IPS-11a (cell line): Measurements from ENCODE around the gene OR51V1.

ENCODE experiments used
- H3K4me3 ChIP-seq: one replicate; pipeline ENCODE4 v1.5.1; 2013; ENCODE audit warnings: low read depth, low read length, control low read depth

OR51V1 gene

DNA sequence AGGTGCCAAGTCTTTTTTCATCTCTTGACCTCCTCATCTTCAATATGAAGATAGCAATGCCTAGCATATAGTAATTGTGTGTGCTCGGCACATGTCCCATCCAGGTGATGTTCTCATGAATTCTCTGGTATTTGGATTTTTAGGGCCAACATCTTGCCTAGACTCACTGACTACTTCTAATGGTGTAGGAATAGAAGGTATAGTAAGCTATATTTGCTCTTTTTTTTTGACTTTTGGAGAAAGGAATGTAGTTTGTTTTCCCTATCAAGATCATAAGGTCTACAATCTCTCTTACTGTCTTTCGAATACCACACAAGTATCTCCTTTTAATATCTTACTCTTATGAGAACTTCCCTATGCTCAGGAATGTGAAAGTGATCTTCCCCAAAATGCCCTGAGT lies 30.6 kb upstream of the OR51V1 start:
- no peak overlapping the region for H3K4me3 ChIP-seq

DNA sequence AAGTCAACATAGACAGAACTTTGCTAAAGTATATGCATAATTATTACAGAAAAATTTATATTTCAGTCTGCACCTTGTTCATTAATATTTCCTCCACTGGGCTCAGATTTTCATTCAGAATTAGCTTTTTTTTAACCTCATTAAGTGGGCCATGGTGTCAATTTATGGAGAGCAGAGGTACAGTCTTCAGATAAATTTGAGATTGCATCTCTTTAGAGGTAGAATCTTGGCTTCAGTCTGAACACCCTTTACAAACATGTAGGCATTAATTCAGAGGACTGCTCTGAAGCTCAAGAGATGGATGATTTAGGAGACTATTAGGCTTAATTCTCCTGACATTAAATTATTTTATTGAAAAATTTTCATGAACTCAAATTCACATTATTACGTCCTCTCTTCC lies 29.8 kb upstream of the OR51V1 start:
- no peak overlapping the region for H3K4me3 ChIP-seq

DNA sequence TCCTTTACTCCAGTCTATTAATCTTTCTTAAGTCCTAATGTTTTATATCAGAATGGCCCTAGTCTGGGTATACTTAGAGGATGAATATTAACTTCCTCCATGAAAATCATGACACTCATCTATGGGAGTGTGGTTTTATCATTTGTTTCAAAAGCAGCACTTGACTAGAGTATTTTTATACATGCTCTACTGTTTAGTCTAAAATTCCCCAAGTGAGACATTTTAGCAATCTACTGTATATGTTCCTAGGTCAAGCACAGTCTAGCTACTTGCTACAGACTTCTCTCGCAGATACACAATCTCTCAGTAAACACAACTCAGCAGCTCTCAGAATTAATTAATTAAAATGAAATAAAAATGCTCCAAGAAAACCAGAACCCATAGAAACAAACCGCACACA lies 29.3 kb upstream of the OR51V1 start:
- H3K4me3 ChIP-seq: no peak overlapping the region

DNA sequence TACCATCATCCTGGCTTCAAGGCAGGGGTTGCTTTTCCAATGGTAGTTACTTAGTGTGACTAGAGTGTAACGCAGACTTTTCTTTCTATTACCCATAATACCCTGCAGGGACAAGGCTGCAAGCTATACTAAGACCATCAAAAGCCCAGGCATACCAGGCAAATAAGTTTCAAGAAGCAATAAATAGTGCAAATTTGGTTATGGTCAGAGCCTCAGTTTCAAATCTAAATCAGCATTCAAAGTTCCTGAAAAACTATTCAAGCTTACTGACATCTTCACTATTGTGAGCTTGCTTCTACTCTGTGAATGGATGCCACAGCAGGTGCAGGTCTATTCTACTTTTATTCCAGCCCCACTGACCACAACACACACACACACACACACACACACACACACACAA lies 28.9 kb upstream of the OR51V1 start:
- no peak overlapping the region for H3K4me3 ChIP-seq

DNA sequence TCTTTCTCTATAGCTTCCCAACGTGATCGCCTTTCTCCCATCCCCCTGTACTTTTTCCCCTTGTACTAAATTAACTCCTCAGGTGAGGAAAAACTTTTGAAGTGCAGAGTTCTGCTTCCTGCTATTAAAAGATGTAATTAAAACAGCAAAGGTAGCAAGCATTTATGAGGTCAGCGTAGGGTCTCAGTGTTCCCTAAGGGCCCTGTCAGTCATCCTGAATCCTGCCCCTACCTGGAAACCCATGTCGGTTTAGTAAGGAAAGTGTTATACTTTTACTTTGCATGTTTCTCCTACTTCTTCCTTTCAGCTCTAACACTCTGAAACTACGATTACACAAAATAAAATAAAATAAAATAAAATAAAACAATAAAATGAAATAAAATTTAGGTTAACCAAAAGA lies 27.6 kb upstream of the OR51V1 start:
- no peak overlapping the region for H3K4me3 ChIP-seq

DNA sequence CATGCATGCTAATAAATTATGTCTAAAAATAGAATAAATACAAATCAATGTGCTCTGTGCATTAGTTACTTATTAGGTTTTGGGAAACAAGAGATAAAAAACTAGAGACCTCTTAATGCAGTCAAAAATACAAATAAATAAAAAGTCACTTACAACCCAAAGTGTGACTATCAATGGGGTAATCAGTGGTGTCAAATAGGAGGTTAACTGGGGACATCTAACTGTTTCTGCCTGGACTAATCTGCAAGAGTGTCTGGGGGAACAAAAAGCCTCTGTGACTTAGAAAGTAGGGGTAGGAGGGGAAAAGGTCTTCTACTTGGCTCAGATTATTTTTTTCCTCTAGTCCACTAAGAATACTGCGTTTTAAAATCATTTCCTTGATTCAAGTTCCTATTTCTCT lies 27.2 kb upstream of the OR51V1 start:
- H3K4me3 ChIP-seq: no peak overlapping the region

DNA sequence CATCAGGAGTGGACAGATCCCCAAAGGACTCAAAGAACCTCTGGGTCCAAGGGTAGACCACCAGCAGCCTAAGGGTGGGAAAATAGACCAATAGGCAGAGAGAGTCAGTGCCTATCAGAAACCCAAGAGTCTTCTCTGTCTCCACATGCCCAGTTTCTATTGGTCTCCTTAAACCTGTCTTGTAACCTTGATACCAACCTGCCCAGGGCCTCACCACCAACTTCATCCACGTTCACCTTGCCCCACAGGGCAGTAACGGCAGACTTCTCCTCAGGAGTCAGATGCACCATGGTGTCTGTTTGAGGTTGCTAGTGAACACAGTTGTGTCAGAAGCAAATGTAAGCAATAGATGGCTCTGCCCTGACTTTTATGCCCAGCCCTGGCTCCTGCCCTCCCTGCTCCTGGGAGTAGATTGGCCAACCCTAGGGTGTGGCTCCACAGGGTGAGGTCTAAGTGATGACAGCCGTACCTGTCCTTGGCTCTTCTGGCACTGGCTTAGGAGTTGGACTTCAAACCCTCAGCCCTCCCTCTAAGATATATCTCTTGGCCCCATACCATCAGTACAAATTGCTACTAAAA lies 26.3 kb upstream of the OR51V1 start, which contains the start of gene HBB:
Gene HBB (minus strand): TSS at position 340 of the 579 bp plus-strand sequence. CDS start 50 bp downstream, at position 290.
- no peak within 1 kb of the TSS for H3K4me3 ChIP-seq

DNA sequence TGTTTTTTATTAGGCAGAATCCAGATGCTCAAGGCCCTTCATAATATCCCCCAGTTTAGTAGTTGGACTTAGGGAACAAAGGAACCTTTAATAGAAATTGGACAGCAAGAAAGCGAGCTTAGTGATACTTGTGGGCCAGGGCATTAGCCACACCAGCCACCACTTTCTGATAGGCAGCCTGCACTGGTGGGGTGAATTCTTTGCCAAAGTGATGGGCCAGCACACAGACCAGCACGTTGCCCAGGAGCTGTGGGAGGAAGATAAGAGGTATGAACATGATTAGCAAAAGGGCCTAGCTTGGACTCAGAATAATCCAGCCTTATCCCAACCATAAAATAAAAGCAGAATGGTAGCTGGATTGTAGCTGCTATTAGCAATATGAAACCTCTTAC lies 25.0 kb upstream of the OR51V1 start:
- H3K4me3 ChIP-seq: no peak overlapping the region

DNA sequence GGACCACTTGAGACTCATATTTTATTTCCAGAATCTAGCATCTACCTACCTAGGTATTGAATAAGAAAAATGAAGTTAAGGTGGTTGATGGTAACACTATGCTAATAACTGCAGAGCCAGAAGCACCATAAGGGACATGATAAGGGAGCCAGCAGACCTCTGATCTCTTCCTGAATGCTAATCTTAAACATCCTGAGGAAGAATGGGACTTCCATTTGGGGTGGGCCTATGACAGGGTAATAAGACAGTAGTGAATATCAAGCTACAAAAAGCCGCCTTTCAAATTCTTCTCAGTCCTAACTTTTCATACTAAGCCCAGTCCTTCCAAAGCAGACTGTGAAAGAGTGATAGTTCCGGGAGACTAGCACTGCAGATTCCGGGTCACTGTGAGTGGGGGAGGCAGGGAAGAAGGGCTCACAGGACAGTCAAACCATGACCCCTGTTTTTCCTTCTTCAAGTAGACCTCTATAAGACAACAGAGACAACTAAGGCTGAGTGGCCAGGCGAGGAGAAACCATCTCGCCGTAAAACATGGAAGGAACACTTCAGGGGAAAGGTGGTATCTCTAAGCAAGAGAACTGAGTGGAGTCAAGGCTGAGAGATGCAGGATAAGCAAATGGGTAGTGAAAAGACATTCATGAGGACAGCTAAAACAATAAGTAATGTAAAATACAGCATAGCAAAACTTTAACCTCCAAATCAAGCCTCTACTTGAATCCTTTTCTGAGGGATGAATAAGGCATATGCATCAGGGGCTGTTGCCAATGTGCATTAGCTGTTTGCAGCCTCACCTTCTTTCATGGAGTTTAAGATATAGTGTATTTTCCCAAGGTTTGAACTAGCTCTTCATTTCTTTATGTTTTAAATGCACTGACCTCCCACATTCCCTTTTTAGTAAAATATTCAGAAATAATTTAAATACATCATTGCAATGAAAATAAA lies 24.3 kb upstream of the OR51V1 start:
- no peak overlapping the region for H3K4me3 ChIP-seq

DNA sequence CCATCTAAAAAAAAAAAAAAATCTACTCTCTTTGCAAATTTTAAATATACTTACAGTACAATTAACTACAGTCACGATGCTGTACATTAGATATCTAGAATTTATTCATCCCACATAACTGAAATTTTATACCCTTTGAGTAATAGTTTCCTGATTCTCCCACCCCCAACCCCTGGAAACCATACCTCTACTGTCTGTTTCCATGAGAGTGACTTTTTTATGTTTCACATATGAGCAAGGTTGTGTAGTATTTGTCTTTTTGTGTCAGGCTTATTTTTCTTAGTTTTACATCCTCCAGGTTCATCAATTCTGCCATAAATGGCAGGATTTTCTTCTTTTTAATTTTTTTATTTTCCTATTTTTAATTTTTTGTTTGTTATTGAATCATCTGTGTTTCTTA lies 23.2 kb upstream of the OR51V1 start:
- H3K4me3 ChIP-seq: no peak overlapping the region

DNA sequence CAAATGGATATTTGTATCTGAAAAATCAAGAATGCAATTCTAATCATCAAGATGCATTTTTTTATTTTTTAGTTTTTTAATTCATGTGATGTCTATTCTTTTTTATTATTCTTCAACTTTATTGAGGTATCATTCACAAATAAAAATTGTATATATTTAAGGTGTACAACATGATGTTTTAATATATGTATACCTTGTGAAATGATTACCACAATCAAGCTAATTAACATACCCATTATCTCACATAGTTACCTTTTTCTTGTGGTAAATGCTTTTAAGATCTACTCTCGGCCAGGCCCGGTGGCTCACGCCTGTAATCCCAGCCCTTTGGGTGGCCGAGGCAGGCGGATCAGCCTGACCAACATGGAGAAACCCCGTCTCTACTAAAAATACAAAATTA lies 22.7 kb upstream of the OR51V1 start:
- H3K4me3 ChIP-seq: no peak overlapping the region

DNA sequence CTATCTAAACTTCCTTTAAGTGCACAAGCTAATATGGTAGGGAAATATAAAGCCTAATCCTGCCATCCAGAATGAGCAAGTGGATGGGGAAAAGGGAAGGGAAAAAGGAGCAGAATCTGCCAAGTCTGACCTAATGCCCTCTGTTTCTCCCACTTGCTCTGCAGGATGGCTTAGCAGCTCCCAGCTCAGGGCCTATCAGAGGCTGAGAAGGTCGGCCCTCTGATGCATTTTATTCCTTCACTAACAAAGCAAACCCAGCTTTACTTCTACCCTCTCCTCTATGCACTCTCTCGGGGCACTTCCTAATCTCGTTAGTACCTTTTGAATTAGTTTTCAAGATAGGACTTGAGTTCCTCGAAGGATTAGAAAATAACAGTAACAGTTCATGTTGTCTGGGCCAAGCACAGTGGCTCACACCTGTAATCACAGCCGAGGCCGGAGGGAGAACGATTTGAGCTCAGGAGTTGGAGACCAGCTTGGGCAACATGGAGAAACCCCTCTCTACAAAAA lies 9.9 kb upstream of the OR51V1 start:
- H3K4me3 ChIP-seq: no peak overlapping the region

DNA sequence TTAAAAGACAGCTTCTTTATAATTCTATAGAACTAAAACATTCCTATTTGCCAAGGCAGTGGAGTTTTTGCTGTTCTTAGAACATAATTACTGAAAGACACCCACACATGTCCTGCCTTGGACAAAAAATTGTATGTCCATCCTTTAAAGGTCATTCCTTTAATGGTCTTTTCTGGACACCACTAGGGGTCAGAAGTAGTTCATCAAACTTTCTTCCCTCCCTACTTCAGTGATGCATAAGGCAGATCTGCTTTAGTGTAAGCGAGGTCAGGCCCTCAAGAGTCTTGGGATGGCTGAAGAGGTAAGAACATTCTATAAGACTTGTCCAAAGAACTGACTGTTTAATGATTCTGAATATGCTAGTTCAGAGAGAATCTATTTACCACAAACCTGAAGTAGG lies 4.3 kb upstream of the OR51V1 start:
- no peak overlapping the region for H3K4me3 ChIP-seq

DNA sequence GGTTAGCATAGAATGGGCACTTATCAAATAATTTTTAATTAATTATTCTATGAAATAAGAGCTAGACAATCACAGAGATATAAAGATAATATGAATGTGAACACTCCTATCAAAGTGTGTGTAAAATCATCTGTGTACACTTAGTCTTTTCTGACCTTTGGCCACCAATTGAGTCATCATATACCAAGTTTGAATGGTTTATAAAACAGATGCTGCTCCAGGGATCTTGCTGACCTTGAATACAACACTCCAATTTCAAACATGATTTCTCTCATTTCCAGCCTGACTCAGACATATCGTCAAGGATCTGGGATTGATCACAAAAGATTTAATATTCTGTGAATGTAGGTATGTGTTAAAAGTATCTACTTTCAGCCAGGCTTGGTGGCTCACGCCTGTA lies 2.9 kb upstream of the OR51V1 start:
- H3K4me3 ChIP-seq: no peak overlapping the region

DNA sequence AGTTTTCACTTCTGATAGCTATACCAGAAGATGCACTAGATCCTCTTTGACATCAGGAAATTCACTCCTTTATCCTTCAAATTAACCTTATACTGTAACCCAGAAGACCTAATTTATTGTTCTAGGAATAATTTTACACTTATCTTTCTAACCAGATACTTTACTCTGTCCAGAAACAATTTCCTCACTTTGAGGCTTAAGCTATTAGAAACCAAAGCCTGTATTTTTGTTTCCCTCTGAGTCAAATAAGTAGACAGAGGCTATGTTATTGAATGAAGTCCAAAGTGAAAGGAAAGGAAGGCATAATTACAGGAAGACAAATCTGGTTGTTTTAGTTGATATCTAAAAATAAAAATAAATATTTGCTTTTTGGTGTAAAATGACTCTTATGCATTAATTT lies 2.2 kb downstream of the OR51V1 start:
- H3K4me3 ChIP-seq: no peak overlapping the region

DNA sequence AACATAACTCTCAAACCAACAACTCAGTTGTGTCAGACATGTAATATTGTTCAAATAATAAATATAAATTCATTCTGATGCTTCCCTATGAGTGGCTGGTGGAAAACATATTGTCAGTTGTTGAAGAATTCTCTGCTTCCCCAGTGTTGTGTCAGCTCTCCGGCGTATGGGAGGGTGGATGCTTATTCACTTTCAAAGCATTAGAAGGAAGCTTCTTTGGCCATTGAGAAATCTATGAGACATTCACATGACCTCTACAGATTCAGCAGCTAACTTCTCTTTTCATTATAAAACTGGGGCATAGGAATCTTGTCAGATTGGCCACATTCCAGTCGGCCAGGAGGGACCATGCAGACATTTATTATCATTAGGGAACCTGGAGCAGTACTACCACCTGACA lies 2.9 kb downstream of the OR51V1 start:
- H3K4me3 ChIP-seq: no peak overlapping the region

DNA sequence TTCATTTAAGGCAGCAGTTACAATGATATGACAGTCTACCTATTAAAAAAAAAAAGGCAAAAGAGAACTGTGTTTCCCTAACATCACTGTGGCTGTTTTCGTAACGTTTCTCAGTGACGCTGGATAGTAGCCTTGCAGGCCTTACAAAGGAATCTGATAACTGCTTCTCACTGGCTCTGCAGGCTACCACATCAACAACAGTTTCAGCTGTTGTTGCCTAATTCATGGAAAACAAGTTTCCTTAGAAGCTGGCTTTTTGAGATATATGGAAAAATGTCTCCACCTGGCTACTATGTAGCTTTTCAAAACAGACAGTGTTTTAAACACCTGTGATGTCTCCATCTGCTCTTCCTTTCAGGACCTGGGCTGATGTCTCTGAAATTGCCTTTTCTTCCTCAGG lies 3.8 kb downstream of the OR51V1 start:
- no peak overlapping the region for H3K4me3 ChIP-seq

DNA sequence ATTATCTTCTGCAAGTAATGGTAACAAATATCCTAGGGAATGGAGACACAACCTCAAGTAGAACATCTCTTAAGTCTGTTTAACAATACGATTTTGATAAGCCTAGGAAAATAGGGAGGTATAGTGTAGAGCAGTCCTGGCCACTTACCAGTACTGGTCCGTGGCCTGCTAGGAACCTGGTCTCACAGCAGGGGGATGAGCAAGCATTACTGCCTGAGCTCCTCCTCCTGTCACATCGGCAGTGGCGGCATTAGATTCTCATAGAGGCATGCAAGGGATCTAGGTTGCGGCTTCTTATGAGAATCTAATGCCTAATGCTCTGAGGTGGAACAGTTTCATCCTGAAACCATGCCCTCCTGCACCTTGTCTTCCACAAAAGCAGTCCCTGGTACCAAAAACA lies 4.4 kb downstream of the OR51V1 start:
- no peak overlapping the region for H3K4me3 ChIP-seq

DNA sequence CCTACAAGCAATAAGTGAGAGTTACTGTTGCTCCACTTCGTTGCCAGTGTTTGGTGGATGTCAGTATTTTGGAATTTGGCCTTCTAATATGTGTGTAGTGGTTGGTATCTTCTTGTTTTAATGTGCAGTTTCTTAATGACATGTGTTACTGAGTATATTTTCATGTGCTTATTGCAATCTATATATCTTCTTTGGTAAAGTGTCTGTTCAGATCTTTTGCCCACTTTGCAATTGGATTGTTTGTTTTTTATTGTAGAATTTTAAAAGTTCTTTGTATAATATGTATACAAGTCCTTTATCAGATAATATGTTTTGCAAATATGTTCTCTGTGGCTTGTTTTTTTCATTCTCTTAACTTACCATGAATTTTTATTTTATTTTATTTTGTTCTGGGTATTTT lies 7.7 kb downstream of the OR51V1 start:
- H3K4me3 ChIP-seq: no peak overlapping the region

DNA sequence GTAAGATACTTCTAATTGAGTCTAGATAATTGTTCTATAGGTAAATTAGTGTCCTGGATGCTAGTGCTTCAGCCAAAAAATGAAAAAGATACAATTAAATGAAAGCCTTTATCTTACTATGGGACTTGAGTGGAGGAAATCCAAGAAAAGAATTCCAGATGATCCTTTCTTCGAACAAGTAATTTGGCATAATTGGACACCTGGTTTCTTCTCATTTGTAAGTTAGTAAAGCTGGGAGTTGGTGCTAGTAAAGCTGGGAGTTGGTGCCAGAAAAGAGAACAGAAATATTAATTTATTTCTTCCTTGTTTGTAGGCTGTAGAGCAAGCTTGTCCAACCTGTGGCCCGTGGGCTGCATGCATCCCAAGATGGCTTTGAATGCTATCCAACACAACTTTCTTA lies 12.3 kb downstream of the OR51V1 start:
- no peak overlapping the region for H3K4me3 ChIP-seq

DNA sequence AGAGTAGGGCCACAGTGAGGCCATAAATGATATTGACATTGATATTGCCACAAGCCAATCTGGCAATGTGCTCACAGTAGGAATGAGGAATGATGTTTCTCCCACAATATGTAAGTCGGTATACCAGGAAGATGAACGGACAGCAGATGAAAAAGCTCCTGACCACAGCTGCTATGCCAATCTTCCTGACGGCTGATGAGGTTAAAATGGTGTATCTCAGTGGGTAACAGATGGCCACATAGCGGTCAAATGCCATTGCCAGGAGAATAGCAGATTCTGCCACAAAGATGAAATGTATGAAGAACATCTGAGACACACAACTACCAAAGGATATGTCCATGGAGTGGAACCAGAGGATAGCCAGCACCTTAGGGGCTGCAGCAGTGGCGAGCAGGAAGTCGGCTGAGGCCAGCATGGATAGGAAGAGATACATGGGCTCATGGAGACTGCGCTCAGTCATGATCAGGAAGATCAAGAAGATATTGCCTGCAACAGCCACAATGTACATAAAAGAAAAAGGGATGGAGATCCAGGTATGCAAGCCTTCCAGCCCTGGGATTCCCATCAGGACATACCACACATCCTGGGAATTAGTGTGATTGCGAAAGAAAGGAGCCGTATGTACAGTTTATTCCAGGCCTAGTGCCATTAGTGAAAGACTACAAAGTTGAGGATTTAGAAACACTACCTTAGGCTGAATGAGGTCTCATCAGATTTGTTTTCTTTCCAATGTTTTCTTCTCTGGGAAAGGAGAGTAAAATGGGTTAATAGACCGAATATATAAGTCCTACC lies 22.2 kb downstream of the OR51V1 start:
- H3K4me3 ChIP-seq: no peak overlapping the region

DNA sequence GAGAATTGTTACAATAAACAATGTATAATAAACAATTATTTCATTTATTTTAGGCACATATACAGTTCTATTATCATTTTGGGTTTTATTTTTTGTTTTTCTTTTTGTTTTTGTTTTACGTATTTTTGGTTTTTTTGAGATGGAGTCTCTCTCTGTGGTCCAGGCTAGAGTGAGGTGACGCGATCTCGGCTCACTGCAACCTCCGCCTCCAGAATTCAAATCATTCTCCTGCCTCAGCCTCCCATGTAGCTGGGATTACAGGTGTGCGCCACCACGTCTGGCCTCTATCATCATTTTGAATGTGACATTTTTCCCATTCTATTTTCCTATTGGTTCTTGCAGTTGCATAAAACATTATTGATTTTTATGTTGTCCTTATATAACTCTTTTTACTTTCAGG lies 25.5 kb downstream of the OR51V1 start:
- no peak overlapping the region for H3K4me3 ChIP-seq
